Measurements from ENCODE around the gene EFHB.

GRCh38 chr3:19959505-19959904, 25.5 kb upstream of the EFHB start:
- no peak for TF ChIP-seq POLR2A (IDR thresholded peaks at IDR 0.05)
- TF ChIP-seq, protein P1, sequence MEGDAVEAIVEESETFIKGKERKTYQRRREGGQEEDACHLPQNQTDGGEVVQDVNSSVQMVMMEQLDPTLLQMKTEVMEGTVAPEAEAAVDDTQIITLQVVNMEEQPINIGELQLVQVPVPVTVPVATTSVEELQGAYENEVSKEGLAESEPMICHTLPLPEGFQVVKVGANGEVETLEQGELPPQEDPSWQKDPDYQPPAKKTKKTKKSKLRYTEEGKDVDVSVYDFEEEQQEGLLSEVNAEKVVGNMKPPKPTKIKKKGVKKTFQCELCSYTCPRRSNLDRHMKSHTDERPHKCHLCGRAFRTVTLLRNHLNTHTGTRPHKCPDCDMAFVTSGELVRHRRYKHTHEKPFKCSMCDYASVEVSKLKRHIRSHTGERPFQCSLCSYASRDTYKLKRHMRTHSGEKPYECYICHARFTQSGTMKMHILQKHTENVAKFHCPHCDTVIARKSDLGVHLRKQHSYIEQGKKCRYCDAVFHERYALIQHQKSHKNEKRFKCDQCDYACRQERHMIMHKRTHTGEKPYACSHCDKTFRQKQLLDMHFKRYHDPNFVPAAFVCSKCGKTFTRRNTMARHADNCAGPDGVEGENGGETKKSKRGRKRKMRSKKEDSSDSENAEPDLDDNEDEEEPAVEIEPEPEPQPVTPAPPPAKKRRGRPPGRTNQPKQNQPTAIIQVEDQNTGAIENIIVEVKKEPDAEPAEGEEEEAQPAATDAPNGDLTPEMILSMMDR (IDR thresholded peaks at IDR 0.05), result no peak

Data from Peyer's patch (tissue), 4 donors.